Gastrocnemius medialis (tissue), 4 donors: ENCODE measurements around the gene PSMD2. TPM values are rescaled to one million over a fixed set of nuclear protein-coding genes. Genes with fewer than 3 reads are reported as not detected.

Source experiments
- ATAC-seq, 2 donors: fragments of 150-250 bp; one replicate each; pipeline ENCODE4 v1.9.1; 2016
- DNase-seq, 2 donors: peaks; one replicate each; pipeline ENCODE4 v3.0.0-alpha.2; 2019
- H3K27ac ChIP-seq, 4 donors: fragments of 200-600 bp; sonication (generic); 1 replicate in 1 of 4; 2 replicates in 3 of 4; pipeline ENCODE4 v1.5.1; 2016 to 2018; ENCODE audit warnings: mild to moderate bottlenecking in 2 of 4, moderate library complexity in 1 of 4
- H3K27me3 ChIP-seq, 3 donors: fragments of 200-600 bp; sonication (generic) in 2 of 3; 1 replicate in 1 of 3; 2 replicates in 2 of 3; pipeline versions ENCODE4 v1.5.1 to v1.6.0; 2016 to 2019; ENCODE audit warnings: mild to moderate bottlenecking in 1 of 3, moderate library complexity in 1 of 3
- H3K36me3 ChIP-seq, 2 donors: fragments of 200-600 bp; sonication (generic) in 1 of 2; one replicate each; pipeline ENCODE4 v1.5.1; 2017 to 2018
- H3K4me1 ChIP-seq, 2 donors: fragments of 200-600 bp; sonication (generic) in 1 of 2; one replicate each; pipeline ENCODE4 v1.5.1; 2016 to 2017; ENCODE audit warnings: mild to moderate bottlenecking in 2 of 2
- H3K4me3 ChIP-seq, 4 donors: fragments of 200-600 bp; sonication (generic) in 3 of 4; 1 replicate in 1 of 4; 2 replicates in 3 of 4; pipeline ENCODE4 v1.5.1; 2016 to 2019; ENCODE audit warnings: mild to moderate bottlenecking in 2 of 4
- H3K9me3 ChIP-seq, 3 donors: fragments of 200-600 bp; sonication (generic) in 2 of 3; 1 replicate in 1 of 3; 2 replicates in 2 of 3; pipeline ENCODE4 v1.5.1; 2016 to 2019
- CTCF ChIP-seq, 5 experiments: fragments of 450-650 bp in 3 of 5; fragments of 200-600 bp in 2 of 5; sonication (generic) in 2 of 5; IDR thresholded peaks in 4 of 5; conservative IDR thresholded peaks in 1 of 5; 1 replicate in 4 of 5; 2 replicates in 1 of 5; pipeline ENCODE4 v1.5.1; 2016 to 2019; ENCODE audit warnings: antibody characterized with exemption in 5 of 5, mild to moderate bottlenecking in 3 of 5, moderate library complexity in 3 of 5
- POLR2A ChIP-seq, 2 donors: fragments of 450-650 bp; IDR thresholded peaks; one replicate each; pipeline ENCODE4 v1.6.1; 2017; ENCODE audit warnings: antibody characterized with exemption in 2 of 2, mild to moderate bottlenecking in 2 of 2, moderate library complexity in 2 of 2
- in situ Hi-C, 4 donors: fragments of 200-750 bp; cut with MboI; loops; one replicate each; pipeline versions ENCODE4 v1.15.0 to v1.8.0; 2017; ENCODE audit warnings: low sequenced_read_pairs in 4 of 4
- intact Hi-C: fragments of 100-400 bp; cut with DNase I; formaldehyde crosslinking; loops from one replicate; pipeline ENCODE4 v1.15.1; 2023; ENCODE audit warnings: low total_unique reads
- total RNA-seq, 4 donors: library from RNA; depleted of rRNA; stranded (reverse); fragments of >200 nt; gene quantifications; one replicate each; pipeline versions ENCODE4 v1.1.0 to v1.2.3, GENCODE V29; 2016

PSMD2 gene
- total RNA-seq, 4 donors from 2014 or later, result 560 to 831 (median 720) TPM

DNA sequence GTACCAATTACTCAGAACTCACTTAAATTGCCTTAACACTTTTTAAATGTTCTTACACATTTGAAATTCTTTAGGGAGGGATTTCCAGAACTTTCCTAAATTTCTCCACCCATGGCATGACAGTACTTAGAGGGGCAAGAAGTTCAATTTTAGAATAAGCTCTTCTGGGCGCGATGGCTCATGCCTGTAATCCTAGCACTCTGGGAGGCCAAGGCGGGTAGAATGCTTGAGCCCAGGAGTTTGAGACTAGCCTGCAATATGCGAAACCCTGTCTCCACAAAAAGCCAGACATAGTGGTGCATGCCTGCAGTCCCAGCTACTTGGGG, 49.0 kb downstream of the PSMD2 start:
- TF ChIP-seq CTCF (IDR thresholded peaks at IDR 0.05 in 4 of 5, conservative IDR thresholded peaks at IDR 0.05 in 1 of 5) (no peak), POLR2A (IDR thresholded peaks at IDR 0.05) (no peak)
- Histone ChIP-seq H3K4me3 (no peak overlapping the region), H3K36me3 (peaks cover 0 to 19% of the 10 kb centered on the region in 2 donors), H3K27ac (no peak overlapping the region), H3K27me3 (no peaks in the 10 kb centered on the region), H3K4me1 (peaks cover 7 to 14% of the 10 kb centered on the region in 2 donors), H3K9me3 (no peaks in the 10 kb centered on the region)
- DNase-seq, result no peak
- no peak for ATAC-seq
- intact Hi-C loops (no loop called here), in situ Hi-C loops (no loop called here)

DNA sequence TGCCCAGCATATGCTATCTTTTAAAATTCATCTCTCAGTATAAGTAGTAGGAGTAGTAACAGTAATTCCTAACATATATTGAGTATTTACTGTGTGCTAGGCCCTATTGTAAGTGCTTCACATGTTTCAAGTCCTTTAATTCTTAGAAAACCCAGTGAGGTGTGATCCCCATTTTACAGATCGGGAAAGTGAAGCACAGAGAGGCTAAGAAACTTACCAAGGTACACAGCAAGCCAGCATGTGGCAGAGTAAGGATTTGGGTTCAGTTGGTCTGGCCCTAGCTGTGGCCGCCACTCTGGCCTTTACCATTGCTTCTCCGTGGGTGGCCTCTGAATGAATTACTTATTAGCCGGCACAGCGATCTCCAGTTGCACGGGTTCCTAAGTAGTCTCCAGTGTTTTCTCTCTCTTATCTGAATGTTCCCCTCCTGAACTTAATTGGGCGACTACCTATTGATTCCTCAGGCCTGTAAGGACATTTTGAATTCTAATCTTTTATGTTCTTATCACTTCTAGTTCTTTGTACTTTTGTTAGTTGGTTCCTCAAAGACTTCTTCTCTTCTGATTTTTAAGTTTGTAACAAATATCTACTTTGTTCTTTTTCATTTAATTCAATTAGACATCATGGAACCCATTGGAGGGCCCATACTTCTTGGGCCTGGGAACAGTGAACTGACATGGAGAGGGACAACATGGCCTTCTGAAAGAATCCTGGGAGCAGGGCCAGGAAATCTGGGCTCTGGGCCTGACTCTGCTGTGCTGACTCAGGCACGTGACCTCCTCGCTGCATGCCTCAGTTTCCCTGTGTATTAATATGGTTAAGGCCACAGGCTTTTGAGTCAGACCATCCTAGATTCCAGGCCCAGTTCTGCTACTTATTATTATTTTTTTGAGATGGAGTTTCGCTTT, 50.8 kb downstream of the PSMD2 start:
- in situ Hi-C loops, result loop anchor here in 3 of 4 donors (25.0 kb wide), 3 partner anchors 412 to 462 kb away; partner anchors contain the start of gene VPS8 (in 1 of the 3)
- Histone ChIP-seq H3K36me3 (peaks cover 0 to 5% of the 10 kb centered on the region in 2 donors), H3K27ac (no peak overlapping the region), H3K4me3 (no peak overlapping the region), H3K9me3 (no peaks in the 10 kb centered on the region), H3K27me3 (no peaks in the 10 kb centered on the region), H3K4me1 (peaks cover 7% of the 10 kb centered on the region in 2 donors)
- TF ChIP-seq CTCF (IDR thresholded peaks at IDR 0.05 in 4 of 5, conservative IDR thresholded peaks at IDR 0.05 in 1 of 5) (no peak), POLR2A (IDR thresholded peaks at IDR 0.05) (no peak)
- ATAC-seq (no peak), DNase-seq (no peak)
- intact Hi-C loops, result no loop called here

GRCh38 chr3:184350618-184351017, 51.6 kb downstream of the PSMD2 start:
- no peak for DNase-seq
- TF ChIP-seq CTCF (IDR thresholded peaks at IDR 0.05 in 4 of 5, conservative IDR thresholded peaks at IDR 0.05 in 1 of 5), result no peak
- no peak for TF ChIP-seq POLR2A (IDR thresholded peaks at IDR 0.05)
- no peaks in the 10 kb centered on the region for H3K36me3 ChIP-seq
- in situ Hi-C loops (loop anchor here in 3 of 4 donors (25.0 kb wide), 3 partner anchors 412 to 462 kb away; partner anchors contain the start of gene VPS8 (in 1 of the 3)), intact Hi-C loops (no loop called here)
- no peak overlapping the region for H3K4me3 ChIP-seq
- H3K27me3 ChIP-seq, result no peaks in the 10 kb centered on the region
- ATAC-seq, result no peak
- H3K4me1 ChIP-seq, result peaks cover 3% of the 10 kb centered on the region in 2 donors
- H3K9me3 ChIP-seq, result no peaks in the 10 kb centered on the region
- H3K27ac ChIP-seq, result no peak overlapping the region

DNA sequence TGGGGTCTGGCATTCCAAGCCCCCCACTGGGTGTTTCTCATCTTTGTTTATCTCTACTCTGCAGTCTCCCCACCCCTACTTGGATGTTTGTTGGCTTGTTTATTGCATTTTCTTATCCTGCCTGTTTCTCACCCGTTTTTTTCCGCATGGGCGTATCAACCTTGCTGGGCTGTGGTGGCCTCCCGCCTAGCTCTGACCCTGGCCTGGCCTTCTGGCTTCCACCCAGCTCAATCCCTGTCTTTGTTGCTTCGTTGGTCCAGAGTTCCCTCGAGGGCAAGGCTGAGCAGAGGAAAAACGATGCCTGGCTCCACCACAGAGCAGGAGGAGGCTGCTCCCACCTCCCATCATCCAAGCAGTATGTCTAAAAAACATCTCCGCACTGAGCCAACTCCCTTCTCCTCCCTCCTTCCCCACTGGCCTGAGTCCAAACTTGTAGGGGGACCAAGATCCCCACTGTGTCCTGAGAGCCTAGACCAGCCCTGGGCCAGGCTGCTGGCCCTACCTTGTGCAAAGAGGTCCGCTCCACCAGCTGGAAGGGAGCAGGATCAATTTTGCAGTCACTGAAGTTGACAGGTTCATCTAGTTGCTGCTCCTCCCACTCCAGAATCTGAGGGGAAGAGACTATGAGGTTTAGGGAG, 52.6 kb downstream of the PSMD2 start:
- H3K27ac ChIP-seq, result no peak overlapping the region
- intact Hi-C loops, result no loop called here

More for the DNA sequence above, 52.6 kb downstream of the PSMD2 start:
- no peaks in the 10 kb centered on the region for H3K36me3 ChIP-seq
- in situ Hi-C loops, result loop anchor here in 3 of 4 donors (25.0 kb wide), 3 partner anchors 411 to 461 kb away; partner anchors contain the start of gene VPS8 (in 1 of the 3)
- no peaks in the 10 kb centered on the region for H3K9me3 ChIP-seq
- H3K4me3 ChIP-seq, result no peak overlapping the region
- ATAC-seq (no peak), DNase-seq (no peak)
- H3K4me1 ChIP-seq, result no peaks in the 10 kb centered on the region
- TF ChIP-seq POLR2A (IDR thresholded peaks at IDR 0.05) (no peak), CTCF (IDR thresholded peaks at IDR 0.05 in 4 of 5, conservative IDR thresholded peaks at IDR 0.05 in 1 of 5) (no peak)
- no peaks in the 10 kb centered on the region for H3K27me3 ChIP-seq
